Breast epithelium (tissue), 4 donors: ENCODE data around the gene DUXB. TPM values are rescaled to one million over a fixed set of nuclear protein-coding genes. Genes with fewer than 3 reads are reported as not detected.

Source experiments
- DNase-seq, 2 donors: peaks; one replicate each; pipeline ENCODE4 v3.0.0-alpha.2; 2019; ENCODE audit warnings: low spot score in 2 of 2
- H3K27ac ChIP-seq, 2 donors: fragments of 200-600 bp; sonication (generic) in 1 of 2; one replicate each; pipeline ENCODE4 v1.5.1; 2016 to 2019; ENCODE audit warnings: mild to moderate bottlenecking in 1 of 2
- H3K27me3 ChIP-seq, 2 donors: fragments of 200-600 bp; sonication (generic) in 1 of 2; one replicate each; pipeline versions ENCODE4 v1.5.1 to v1.6.0; 2017 to 2019; ENCODE audit warnings: control low read depth in 1 of 2, mild to moderate bottlenecking in 1 of 2
- H3K36me3 ChIP-seq: fragments of 200-600 bp; one replicate; pipeline ENCODE4 v1.5.1; 2019
- H3K4me1 ChIP-seq, 2 donors: fragments of 200-600 bp; sonication (generic); one replicate each; pipeline ENCODE4 v1.5.1; 2016 to 2019; ENCODE audit warnings: control low read depth in 1 of 2
- H3K4me3 ChIP-seq, 3 donors: fragments of 200-600 bp; sonication (generic); 1 replicate in 2 of 3; 2 replicates in 1 of 3; pipeline ENCODE4 v1.5.1; 2016 to 2019; ENCODE audit warnings: mild to moderate bottlenecking in 3 of 3, moderate library complexity in 2 of 3
- H3K9me3 ChIP-seq, 2 donors: fragments of 200-600 bp; sonication (generic) in 1 of 2; one replicate each; pipeline ENCODE4 v1.5.1; 2016 to 2019; ENCODE audit warnings: control low read depth in 1 of 2
- CTCF ChIP-seq, 3 donors: fragments of 450-650 bp; IDR thresholded peaks; one replicate each; pipeline ENCODE4 v1.5.1; 2016 to 2017; ENCODE audit warnings: antibody characterized with exemption in 3 of 3, mild to moderate bottlenecking in 3 of 3, moderate library complexity in 3 of 3
- POLR2A ChIP-seq: fragments of 450-650 bp; IDR thresholded peaks from one replicate; pipeline ENCODE4 v1.6.1; 2016; ENCODE audit warnings: antibody characterized with exemption, mild to moderate bottlenecking, moderate library complexity
- POLR2AphosphoS5 ChIP-seq, 3 donors: sonication (generic); formaldehyde crosslinking; IDR thresholded peaks; one replicate each; pipeline ENCODE4 v1.6.1; 2017; ENCODE audit warnings: antibody characterized with exemption in 3 of 3
- intact Hi-C: fragments of 100-400 bp; cut with DNase I; formaldehyde crosslinking; loops from one replicate; pipeline ENCODE4 v1.15.1; 2023; ENCODE audit warnings: low total_unique reads
- total RNA-seq, 3 donors: library from RNA; depleted of rRNA; stranded (reverse); fragments of >200 nt; gene quantifications; one replicate each; pipeline ENCODE4 v1.1.0, GENCODE V29; 2016

The DUXB gene
- total RNA-seq, 3 donors from 2014 or later, result not detected

GRCh38 chr16:75742424-75743047 is 41.3 kb upstream of the DUXB start:
- Histone ChIP-seq H3K4me3 (no peak overlapping the region), H3K9me3 (peaks cover 0 to 8% of the 10 kb centered on the region in 2 donors), H3K36me3 (no peaks in the 10 kb centered on the region), H3K27me3 (no peaks in the 10 kb centered on the region), H3K27ac (no peak overlapping the region), H3K4me1 (no peaks in the 10 kb centered on the region)
- TF ChIP-seq CTCF (IDR thresholded peaks at IDR 0.05), result no peak
- no peak for TF ChIP-seq POLR2A
- no peak for TF ChIP-seq POLR2AphosphoS5 (IDR thresholded peaks at IDR 0.05)
- DNase-seq, result no peak
- intact Hi-C loops, result no loop called here

GRCh38 chr16:75733305-75734211 is 32.3 kb upstream of the DUXB start:
- H3K4me3 ChIP-seq, result peak overlapping the region in 1 of 3 donors; percentile 7
- H3K4me1 ChIP-seq, result peaks cover 0 to 4% of the 10 kb centered on the region in 2 donors
- no peaks in the 10 kb centered on the region for H3K36me3 ChIP-seq
- intact Hi-C loops, result no loop called here
- H3K27me3 ChIP-seq, result no peaks in the 10 kb centered on the region
- H3K27ac ChIP-seq, result peak overlapping the region; percentile 46 to 76
- no peak for TF ChIP-seq POLR2AphosphoS5 (IDR thresholded peaks at IDR 0.05)
- TF ChIP-seq POLR2A, result no peak
- TF ChIP-seq CTCF (IDR thresholded peaks at IDR 0.05), result no peak
- H3K9me3 ChIP-seq, result no peaks in the 10 kb centered on the region
- no peak for DNase-seq

- DNase-seq, result no peak
- Histone ChIP-seq H3K36me3 (no peaks in the 10 kb centered on the region), H3K4me3 (no peak overlapping the region), H3K27me3 (no peaks in the 10 kb centered on the region), H3K4me1 (peaks cover 0 to 4% of the 10 kb centered on the region in 2 donors), H3K27ac (peak overlapping the region; percentile 46 to 76), H3K9me3 (no peaks in the 10 kb centered on the region)
- intact Hi-C loops, result no loop called here
- TF ChIP-seq POLR2A (no peak), POLR2AphosphoS5 (IDR thresholded peaks at IDR 0.05) (no peak), CTCF (IDR thresholded peaks at IDR 0.05) (no peak)
Measured at GRCh38 chr16:75732871-75733270, 31.6 kb upstream of the DUXB start.

- intact Hi-C loops, result no loop called here
- H3K4me1 ChIP-seq, result no peaks in the 10 kb centered on the region
- H3K27ac ChIP-seq, result no peak overlapping the region
- no peaks in the 10 kb centered on the region for H3K27me3 ChIP-seq
- H3K4me3 ChIP-seq, result no peak overlapping the region
- H3K36me3 ChIP-seq, result no peaks in the 10 kb centered on the region
- no peak for TF ChIP-seq POLR2A
- no peak for DNase-seq
- H3K9me3 ChIP-seq, result no peaks in the 10 kb centered on the region
Measured at GRCh38 chr16:75727221-75727620, 26.0 kb upstream of the DUXB start.

GRCh38 chr16:75726390-75726789 is 25.1 kb upstream of the DUXB start, which contains the start of gene CPHXL:
Gene CPHXL, minus strand, starts transcription at chr16:75726490. Its CDS starts 48 bp downstream, at chr16:75726442.
- H3K36me3 ChIP-seq, result no peaks in the 10 kb centered on the region
- no peak for DNase-seq
- no peak for TF ChIP-seq POLR2A
- TF ChIP-seq POLR2AphosphoS5 (IDR thresholded peaks at IDR 0.05), result no peak
- TF ChIP-seq CTCF (IDR thresholded peaks at IDR 0.05), result no peak
- intact Hi-C loops, result no loop called here
- H3K4me3 ChIP-seq, result no peak within 1 kb of the TSS
- no peaks in the 10 kb centered on the region for H3K9me3 ChIP-seq
- H3K27me3 ChIP-seq, result no peaks in the 10 kb centered on the region
- H3K4me1 ChIP-seq, result no peaks in the 10 kb centered on the region
- H3K27ac ChIP-seq, result no peak within 1 kb of the TSS
